Pulmonary artery endothelial cell (primary cell): Measurements from ENCODE around the gene ILDR2. TPM values are rescaled to one million over a fixed set of nuclear protein-coding genes. Genes with fewer than 3 reads are reported as not detected.

Experiments used
- total RNA-seq: library from RNA; depleted of rRNA; stranded (reverse); fragments of >200 nt; gene quantifications from 2 replicates; pipeline ENCODE4 v1.2.3, GENCODE V29; 2014

The ILDR2 gene
- total RNA-seq, 1 donor from 2014 or later, result not detected

Other genes with a start within 250 kb of the ILDR2 start
- gene POGK, start 136.1 kb downstream of the ILDR2 start, total RNA-seq, result 27.3 and 32.1 TPM in 2 replicates
- 10.7 and 10.9 TPM in 2 replicates for gene TADA1, start 99.3 kb downstream of the ILDR2 start, total RNA-seq
- gene MAEL, start 13.7 kb upstream of the ILDR2 start, total RNA-seq, result not detected in 2 replicates
- gene GPA33, start 114.8 kb upstream of the ILDR2 start, total RNA-seq, result not detected in 2 replicates
- not detected in 2 replicates for gene STYXL2, start 118.5 kb upstream of the ILDR2 start, total RNA-seq
- gene POU2F1, start 245.3 kb upstream of the ILDR2 start, total RNA-seq, result 4.0 and 5.8 TPM in 2 replicates